HCEC 1CT (cell line): ENCODE results near the gene CTBP2.
"Not testable (repeated sequence)": the region's sequence is repeated elsewhere in the genome, so short reads cannot be mapped to it uniquely, and the experiment has no call there.

Experiments used
- DNase-seq: peaks from one replicate; pipeline ENCODE4 v3.0.0-alpha.2; 2017

Gene CTBP2

GRCh38 chr10:124993736-124994451 is 166.5 kb downstream of the CTBP2 start:
- peak; percentile 0 for DNase-seq

GRCh38 chr10:124993345-124993708 is 167.0 kb downstream of the CTBP2 start:
- DNase-seq, result no peak

GRCh38 chr10:124992462-124993344 is 167.7 kb downstream of the CTBP2 start:
- peak; percentile 48 for DNase-seq

- peak; percentile 0 for DNase-seq
These were observed 168.5 kb downstream of the CTBP2 start for GRCh38 chr10:124991835-124992234.

GRCh38 chr10:124990671-124991625 is 169.4 kb downstream of the CTBP2 start:
- DNase-seq, result peak; percentile 0

- peak; percentile 0 for DNase-seq
These were observed 170.8 kb downstream of the CTBP2 start for GRCh38 chr10:124989526-124989925.

- not testable (repeated sequence) for DNase-seq
These were observed 171.6 kb downstream of the CTBP2 start for GRCh38 chr10:124988753-124989152.

- no peak for DNase-seq
These were observed 172.6 kb downstream of the CTBP2 start for GRCh38 chr10:124987788-124988187.

- no peak for DNase-seq
These were observed 175.2 kb downstream of the CTBP2 start for GRCh38 chr10:124985162-124985561.

- DNase-seq, result no peak
These were observed 176.0 kb downstream of the CTBP2 start for GRCh38 chr10:124984376-124984775.

GRCh38 chr10:124983321-124983720 is 177.0 kb downstream of the CTBP2 start:
- no peak for DNase-seq

GRCh38 chr10:124978376-124978725 is 182.0 kb downstream of the CTBP2 start:
- no peak for DNase-seq

- no peak for DNase-seq
These were observed 182.6 kb downstream of the CTBP2 start for GRCh38 chr10:124977648-124978375.

GRCh38 chr10:124977161-124977560 is 183.2 kb downstream of the CTBP2 start:
- no peak for DNase-seq

GRCh38 chr10:124975977-124976514 is 184.3 kb downstream of the CTBP2 start:
- no peak for DNase-seq

GRCh38 chr10:124974131-124974530 is 186.2 kb downstream of the CTBP2 start:
- DNase-seq, result no peak

GRCh38 chr10:124972637-124973036 is 187.7 kb downstream of the CTBP2 start:
- DNase-seq, result no peak

GRCh38 chr10:124971276-124971675 is 189.1 kb downstream of the CTBP2 start:
- no peak for DNase-seq

- DNase-seq, result no peak
These were observed 193.1 kb downstream of the CTBP2 start for GRCh38 chr10:124967255-124967654.

- DNase-seq, result no peak
These were observed 194.4 kb downstream of the CTBP2 start for GRCh38 chr10:124966008-124966407.

GRCh38 chr10:124963866-124964720 is 196.3 kb downstream of the CTBP2 start:
- DNase-seq, result no peak
